Measurements from ENCODE around the gene ADNP. TPM values are rescaled to one million over a fixed set of nuclear protein-coding genes. Genes with fewer than 3 reads are reported as not detected.

ADNP gene
- total RNA-seq, 1 experiment from 2014 or later: 143 TPM

- H3K4ac ChIP-seq (ENCODE audit: low read depth, low read length): no peak overlapping the region
- no peak overlapping the region for H3K27ac ChIP-seq (ENCODE audit: insufficient read length, low read depth, low read length)
- H2AFZ ChIP-seq (ENCODE audit: low read length): no peak overlapping the region
- H3K4me1 ChIP-seq (ENCODE audit: insufficient read depth, low read length): no peaks in the 10 kb centered on the region
- no peak overlapping the region for H2AK5ac ChIP-seq (ENCODE audit: insufficient read length, low read length)
- H3K9me3 Mint-ChIP-seq: no peaks in the 10 kb centered on the region
- no peaks in the 10 kb centered on the region for H3K27me3 ChIP-seq (ENCODE audit: insufficient read depth, low read length)
- H4K20me1 ChIP-seq (ENCODE audit: control insufficient read depth, insufficient read depth, insufficient read length): no peaks in the 10 kb centered on the region
- H3K14ac ChIP-seq (ENCODE audit: insufficient read depth, low read length): no peak overlapping the region
- H4K8ac ChIP-seq (replicated peaks; ENCODE audit: insufficient read length, low read depth, low read length): no peak overlapping the region
- H3K4me2 ChIP-seq (ENCODE audit: insufficient read depth, insufficient read length, low read length): no peak overlapping the region
- H3K4me3 Mint-ChIP-seq: no peak overlapping the region
- H3K23me2 ChIP-seq (ENCODE audit: insufficient read length, low read depth, low read length, poor library complexity, severe bottlenecking): no peaks in the 10 kb centered on the region
- no peaks in the 10 kb centered on the region for H3K79me2 ChIP-seq (ENCODE audit: insufficient read depth, low read length)
- no peak overlapping the region for H2BK5ac ChIP-seq (ENCODE audit: insufficient read length, low read length)
- peaks cover 35 to 51% of the 10 kb centered on the region in 2 experiments for H3K4me1 Mint-ChIP-seq
- no peak overlapping the region for H2BK12ac ChIP-seq (ENCODE audit: insufficient read length, low read depth, low read length)
- H4K91ac ChIP-seq (ENCODE audit: insufficient read length, low read depth, low read length): no peak overlapping the region
- H4K5ac ChIP-seq (ENCODE audit: insufficient read length, low read depth, low read length): no peak overlapping the region
- no peak for DNase-seq
- H3K27ac Mint-ChIP-seq: peak overlapping the region in 2 of 3 experiments; percentile 47 to 92; a peak in 2 of 7 replicates
- H3T11ph ChIP-seq (ENCODE audit: low read length): no peak overlapping the region
- no peaks in the 10 kb centered on the region for H3K27me3 Mint-ChIP-seq (ENCODE audit: low read depth)
- H3K56ac ChIP-seq (ENCODE audit: insufficient read length, low read depth, low read length): no peak overlapping the region
- no peak overlapping the region for H2BK20ac ChIP-seq (ENCODE audit: low read depth, low read length, poor library complexity, severe bottlenecking)
- H2BK15ac ChIP-seq (ENCODE audit: low read depth, low read length): no peak overlapping the region
- H2BK120ac ChIP-seq (ENCODE audit: low read depth, low read length, poor library complexity, severe bottlenecking): no peak overlapping the region
- no peak overlapping the region for H3K18ac ChIP-seq (ENCODE audit: insufficient read length, low read depth, low read length)
- WGBS (ENCODE audit: extremely low coverage, insufficient read length, low lambda C conversion rate): no CpG with 5 or more reads among the region's 6 CpGs
- no peaks in the 10 kb centered on the region for H3K36me3 Mint-ChIP-seq (ENCODE audit: insufficient read depth in 1 of 3, low read depth in 3 of 3)
- no peak overlapping the region for H3K23ac ChIP-seq (ENCODE audit: insufficient read length, low read depth, low read length)
- no peak for TF ChIP-seq CTCF (conservative IDR thresholded peaks at IDR 0.05)
- no peaks in the 10 kb centered on the region for H3K9me3 ChIP-seq (ENCODE audit: control insufficient read depth, low read depth, low read length)
- H3K79me1 ChIP-seq (ENCODE audit: insufficient read depth, low read depth, low read length, poor library complexity, severe bottlenecking): no peaks in the 10 kb centered on the region
- no peak overlapping the region for H3K9ac ChIP-seq (ENCODE audit: extremely low read depth, insufficient read length, low read length)
These were observed 66.1 kb downstream of the ADNP start for GRCh38 chr20:50865114-50865513.
